ENCODE data around the gene RAB43.
"Not testable (repeated sequence)": the region's sequence is repeated elsewhere in the genome, so short reads cannot be mapped to it uniquely, and the experiment has no call there.

The RAB43 gene

GRCh38 chr3:129087904-129088303 lies 33.7 kb downstream of the RAB43 start:
- DNase-seq: not testable (repeated sequence)

- no peak for DNase-seq
Observed at GRCh38 chr3:129087138-129087702, 34.4 kb downstream of the RAB43 start.

GRCh38 chr3:129085818-129086217 lies 35.8 kb downstream of the RAB43 start:
- DNase-seq: no peak

- no peak for DNase-seq
Observed at GRCh38 chr3:129085165-129085715, 36.4 kb downstream of the RAB43 start.

GRCh38 chr3:129084501-129084900 lies 37.1 kb downstream of the RAB43 start:
- DNase-seq: no peak

- DNase-seq: no peak
Observed at GRCh38 chr3:129082026-129082425, 39.6 kb downstream of the RAB43 start.

- DNase-seq: no peak
Observed at GRCh38 chr3:129081503-129081902, 40.1 kb downstream of the RAB43 start.

GRCh38 chr3:129078510-129078909 lies 43.1 kb downstream of the RAB43 start:
- no peak for DNase-seq

GRCh38 chr3:129077222-129077621 lies 44.4 kb downstream of the RAB43 start:
- no peak for DNase-seq

GRCh38 chr3:129070086-129070885 lies 51.3 kb downstream of the RAB43 start:
- DNase-seq: no peak

- not testable (repeated sequence) for DNase-seq
Observed at GRCh38 chr3:129069313-129070085, 52.1 kb downstream of the RAB43 start.

- no peak for DNase-seq
Observed at GRCh38 chr3:129068291-129068886, 53.2 kb downstream of the RAB43 start.

- DNase-seq: not testable (repeated sequence)
Observed at GRCh38 chr3:129067719-129068118, 53.9 kb downstream of the RAB43 start.

- no peak for DNase-seq
Observed at GRCh38 chr3:129065720-129066073, 55.9 kb downstream of the RAB43 start.

GRCh38 chr3:129065016-129065719 lies 56.4 kb downstream of the RAB43 start:
- DNase-seq: no peak

- DNase-seq: no peak
Observed at GRCh38 chr3:129063841-129064482, 57.6 kb downstream of the RAB43 start.

GRCh38 chr3:129063091-129063640 lies 58.4 kb downstream of the RAB43 start:
- no peak for DNase-seq

GRCh38 chr3:129061888-129062834 lies 59.4 kb downstream of the RAB43 start:
- DNase-seq: no peak

GRCh38 chr3:129061023-129061887 lies 60.3 kb downstream of the RAB43 start:
- DNase-seq: no peak
